ENCODE results near the gene HS3ST3B1.

Gene HS3ST3B1

DNA sequence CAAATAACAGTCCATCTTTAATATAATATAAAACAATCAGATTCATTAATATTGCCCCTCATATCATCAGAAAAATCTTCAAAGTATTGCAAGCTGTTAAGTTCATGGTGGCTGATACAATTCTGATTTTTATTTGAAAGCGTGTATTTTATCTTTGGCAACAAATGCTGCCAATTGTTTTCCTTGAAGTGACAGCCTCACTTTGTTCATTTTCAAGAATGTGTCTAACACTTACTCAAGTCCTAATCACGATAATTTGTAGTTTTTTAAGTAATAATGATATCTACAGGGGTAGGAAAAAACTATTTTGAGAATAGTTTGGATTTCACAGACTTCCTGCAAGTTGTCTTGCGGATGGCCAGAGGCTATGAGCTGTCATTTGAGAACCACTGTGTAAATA is 75.8 kb downstream of the HS3ST3B1 start:
- TF ChIP-seq, protein P1, sequence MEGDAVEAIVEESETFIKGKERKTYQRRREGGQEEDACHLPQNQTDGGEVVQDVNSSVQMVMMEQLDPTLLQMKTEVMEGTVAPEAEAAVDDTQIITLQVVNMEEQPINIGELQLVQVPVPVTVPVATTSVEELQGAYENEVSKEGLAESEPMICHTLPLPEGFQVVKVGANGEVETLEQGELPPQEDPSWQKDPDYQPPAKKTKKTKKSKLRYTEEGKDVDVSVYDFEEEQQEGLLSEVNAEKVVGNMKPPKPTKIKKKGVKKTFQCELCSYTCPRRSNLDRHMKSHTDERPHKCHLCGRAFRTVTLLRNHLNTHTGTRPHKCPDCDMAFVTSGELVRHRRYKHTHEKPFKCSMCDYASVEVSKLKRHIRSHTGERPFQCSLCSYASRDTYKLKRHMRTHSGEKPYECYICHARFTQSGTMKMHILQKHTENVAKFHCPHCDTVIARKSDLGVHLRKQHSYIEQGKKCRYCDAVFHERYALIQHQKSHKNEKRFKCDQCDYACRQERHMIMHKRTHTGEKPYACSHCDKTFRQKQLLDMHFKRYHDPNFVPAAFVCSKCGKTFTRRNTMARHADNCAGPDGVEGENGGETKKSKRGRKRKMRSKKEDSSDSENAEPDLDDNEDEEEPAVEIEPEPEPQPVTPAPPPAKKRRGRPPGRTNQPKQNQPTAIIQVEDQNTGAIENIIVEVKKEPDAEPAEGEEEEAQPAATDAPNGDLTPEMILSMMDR (IDR thresholded peaks at IDR 0.05): no peak

DNA sequence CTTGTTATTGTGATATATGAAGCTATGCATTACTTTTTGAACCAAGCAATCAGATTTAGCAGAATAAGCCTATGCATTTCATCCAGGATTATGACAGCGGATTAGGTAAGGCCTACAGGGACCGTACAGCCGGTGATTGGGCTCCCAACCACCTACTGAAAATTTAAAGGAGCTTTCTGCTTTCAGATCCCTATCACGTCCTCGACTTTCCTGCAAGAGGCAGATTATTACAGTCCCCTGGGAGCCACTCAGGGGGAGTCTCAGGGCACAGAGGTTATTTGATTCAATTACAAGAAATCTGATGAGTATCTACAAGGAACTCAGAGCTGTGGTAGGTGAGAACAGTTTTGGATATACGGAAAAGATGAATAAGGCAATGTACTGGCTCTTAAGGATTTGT is 80.7 kb downstream of the HS3ST3B1 start:
- TF ChIP-seq, protein P1 (IDR thresholded peaks at IDR 0.05): no peak

DNA sequence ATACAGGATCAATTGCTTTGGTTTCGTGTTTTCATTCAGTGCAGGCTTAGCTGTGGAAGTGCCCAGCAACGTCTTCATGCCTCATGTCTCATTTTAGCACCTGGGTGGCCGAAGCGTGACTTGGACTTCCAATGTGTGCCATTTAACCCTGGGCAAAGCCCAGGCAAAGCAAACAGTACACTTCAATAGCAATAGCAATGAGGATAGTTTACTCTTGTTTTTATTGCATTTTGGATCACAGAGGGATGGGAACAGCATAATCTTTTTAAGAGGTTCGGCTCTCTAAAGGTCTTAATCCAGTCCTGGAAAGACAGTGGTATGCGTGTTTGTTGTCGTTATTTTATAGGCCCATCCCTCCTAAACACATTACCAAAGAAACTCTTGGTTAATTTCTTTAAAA is 86.2 kb downstream of the HS3ST3B1 start:
- TF ChIP-seq, protein P1 (IDR thresholded peaks at IDR 0.05): no peak

DNA sequence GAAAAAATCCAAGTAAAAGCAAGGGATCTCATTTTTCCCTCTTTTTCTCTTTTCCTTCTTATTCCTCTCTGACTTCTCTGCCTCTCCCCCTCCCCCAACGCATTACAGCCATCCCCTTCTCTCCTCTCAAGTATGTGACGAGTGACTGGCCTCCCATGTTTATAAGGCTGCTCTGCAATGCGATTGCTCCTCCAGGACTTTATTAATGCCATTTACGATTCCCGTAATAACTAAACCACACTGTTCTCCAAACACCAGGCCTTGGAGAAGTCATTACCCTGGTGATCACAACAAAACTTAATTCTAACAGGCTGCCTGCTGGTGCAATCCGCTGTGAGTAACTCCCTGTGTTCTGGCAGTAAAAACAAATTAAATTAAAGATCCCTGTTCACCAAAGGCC is 88.8 kb downstream of the HS3ST3B1 start:
- TF ChIP-seq, protein P1 (IDR thresholded peaks at IDR 0.05): no peak

DNA sequence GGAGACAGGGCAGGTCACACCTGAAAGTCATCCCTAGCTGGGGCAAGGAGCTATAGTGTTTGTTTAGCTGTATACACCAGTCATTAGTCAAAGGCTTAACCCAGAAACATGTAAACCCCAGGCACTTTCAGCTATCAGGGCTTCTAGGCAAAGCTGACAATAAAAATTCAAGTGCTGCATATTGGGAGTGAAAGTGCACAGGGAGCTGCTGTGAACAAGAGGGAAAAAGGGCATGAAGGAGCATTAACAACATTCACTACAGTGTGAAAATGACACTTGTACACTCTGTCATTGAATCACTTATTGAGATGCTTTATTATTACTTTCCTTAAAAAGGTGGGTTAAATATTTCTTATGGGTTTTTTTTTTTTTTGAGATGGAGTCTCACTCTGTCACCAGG is 92.8 kb downstream of the HS3ST3B1 start:
- TF ChIP-seq, protein P1 (IDR thresholded peaks at IDR 0.05): no peak

DNA sequence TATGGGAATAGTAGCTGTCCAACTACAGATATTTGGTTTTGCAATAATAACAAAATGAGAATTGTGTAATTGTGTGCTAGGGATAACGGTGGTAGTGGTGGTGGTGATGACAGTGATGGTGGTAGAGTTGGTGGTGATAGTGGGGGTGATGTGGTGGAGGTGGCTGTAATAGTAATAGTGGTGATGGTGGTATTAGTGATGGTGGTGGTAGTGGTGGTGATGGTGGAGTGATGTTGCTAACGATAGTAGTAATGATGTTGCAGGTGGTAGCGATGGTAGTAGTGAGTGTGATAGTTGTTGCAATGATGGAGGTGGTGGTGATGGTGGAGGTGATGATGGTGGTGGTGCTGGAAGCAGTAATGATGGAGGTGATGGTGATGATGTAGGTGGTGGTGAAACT is 94.4 kb downstream of the HS3ST3B1 start:
- TF ChIP-seq, protein P1 (IDR thresholded peaks at IDR 0.05): no peak

DNA sequence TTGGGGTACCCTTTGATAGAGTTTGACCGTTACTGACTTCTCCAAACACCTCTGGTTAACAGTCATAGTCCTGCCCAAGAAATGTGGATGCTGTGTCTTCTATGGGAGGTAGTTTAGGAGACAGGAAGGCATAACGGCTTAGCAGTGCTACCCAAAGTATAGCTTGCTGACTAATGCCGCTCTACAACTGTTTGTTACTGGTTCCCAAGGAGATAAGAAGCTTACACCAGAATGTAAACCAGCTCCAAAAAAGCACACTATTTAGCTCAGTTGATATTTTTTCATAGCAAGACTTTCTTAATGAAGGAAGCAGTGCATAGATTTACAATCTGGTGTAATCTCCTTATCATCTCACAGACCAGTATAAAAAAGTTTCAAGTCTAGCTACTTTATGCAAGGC is 95.7 kb downstream of the HS3ST3B1 start:
- TF ChIP-seq, protein P1 (IDR thresholded peaks at IDR 0.05): no peak

DNA sequence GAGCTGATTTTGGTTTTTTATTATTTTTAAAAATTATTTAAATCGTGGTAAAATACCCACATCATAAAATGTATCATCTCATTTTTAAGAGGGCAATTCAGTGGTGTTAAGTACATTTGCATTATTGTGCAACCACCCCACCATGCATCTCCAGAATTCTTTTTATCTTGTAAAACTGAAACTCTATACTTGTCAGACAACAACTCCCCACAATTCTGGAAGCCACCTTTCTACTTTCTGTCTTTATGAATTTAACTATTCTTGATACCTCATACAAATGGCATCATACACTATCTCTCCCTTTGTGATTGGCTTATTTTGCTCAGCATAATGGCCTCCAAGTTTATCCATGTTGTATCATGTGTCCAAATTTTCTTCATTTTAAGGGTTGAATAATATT is 97.9 kb downstream of the HS3ST3B1 start:
- TF ChIP-seq, protein P1 (IDR thresholded peaks at IDR 0.05): no peak
